EL (cell line): ENCODE data around the gene CFAP97D2.

ENCODE experiments used
- DNase-seq: peaks from one replicate; pipeline ENCODE4 v3.0.0-alpha.2; 2016

Gene CFAP97D2

GRCh38 chr13:114200399-114200911 is 21.4 kb downstream of the CFAP97D2 start:
- DNase-seq: no peak

GRCh38 chr13:114202581-114202980 is 23.5 kb downstream of the CFAP97D2 start:
- no peak for DNase-seq

- no peak for DNase-seq
These were observed 24.5 kb downstream of the CFAP97D2 start for GRCh38 chr13:114203536-114203935.

GRCh38 chr13:114204894-114205293 is 25.8 kb downstream of the CFAP97D2 start:
- no peak for DNase-seq

GRCh38 chr13:114208134-114208533 is 29.1 kb downstream of the CFAP97D2 start:
- DNase-seq: no peak

- no peak for DNase-seq
These were observed 32.5 kb downstream of the CFAP97D2 start for GRCh38 chr13:114211446-114212157.

- peak; percentile 53 for DNase-seq
These were observed 33.1 kb downstream of the CFAP97D2 start for GRCh38 chr13:114212158-114212495.

GRCh38 chr13:114213980-114214379 is 34.9 kb downstream of the CFAP97D2 start:
- no peak for DNase-seq

GRCh38 chr13:114219392-114219791 is 40.3 kb downstream of the CFAP97D2 start:
- no peak for DNase-seq

GRCh38 chr13:114222461-114222968 is 43.5 kb downstream of the CFAP97D2 start:
- DNase-seq: no peak

- no peak for DNase-seq
These were observed 45.1 kb downstream of the CFAP97D2 start for GRCh38 chr13:114224201-114224600.

GRCh38 chr13:114225610-114226009 is 46.6 kb downstream of the CFAP97D2 start:
- DNase-seq: no peak

GRCh38 chr13:114226088-114226487 is 47.0 kb downstream of the CFAP97D2 start:
- DNase-seq: no peak

- DNase-seq: peak; percentile 82
These were observed 47.8 kb downstream of the CFAP97D2 start for GRCh38 chr13:114226699-114227323.

- DNase-seq: no peak
These were observed 48.5 kb downstream of the CFAP97D2 start for GRCh38 chr13:114227528-114227927.

- DNase-seq: no peak
These were observed 49.1 kb downstream of the CFAP97D2 start for GRCh38 chr13:114228176-114228575.

GRCh38 chr13:114229506-114229905 is 50.4 kb downstream of the CFAP97D2 start:
- DNase-seq: no peak

- DNase-seq: no peak
These were observed 51.1 kb downstream of the CFAP97D2 start for GRCh38 chr13:114230117-114230516.

GRCh38 chr13:114230575-114230974 is 51.5 kb downstream of the CFAP97D2 start:
- DNase-seq: no peak

- DNase-seq: no peak
These were observed 52.8 kb downstream of the CFAP97D2 start for GRCh38 chr13:114231886-114232285.

- DNase-seq: no peak
These were observed 55.2 kb downstream of the CFAP97D2 start for GRCh38 chr13:114234266-114234644.

- peak; percentile 94 for DNase-seq
These were observed 55.8 kb downstream of the CFAP97D2 start, which contains the start of gene CDC16 for GRCh38 chr13:114234645-114235421. Gene CDC16 (plus strand): TSS chr13:114234897. CDS start chr13:114235085, 188 bp downstream.

GRCh38 chr13:114235697-114236096 is 56.6 kb downstream of the CFAP97D2 start:
- DNase-seq: no peak
